T-helper 17 cell (primary cell): ENCODE measurements around the gene SNRPB2. TPM values are rescaled to one million over a fixed set of nuclear protein-coding genes. Genes with fewer than 3 reads are reported as not detected.

Source experiments
- ATAC-seq: fragments of 150-1000 bp; cut with Tn5 transposase; 2 replicates; pipeline ENCODE4 v1.10.0; 2021; ENCODE audit warnings: mild to moderate bottlenecking, moderate library complexity
- DNase-seq, 3 donors: peaks; one replicate each; pipeline versions ENCODE4 v3.0.0 to v3.0.0-alpha.2; 2020 to 2021
- H3K9me3 ChIP-seq: one replicate; pipeline ENCODE4 v1.7.0; 2013; ENCODE audit warnings: low read length, mild to moderate bottlenecking; ENCODE audit not compliant: control insufficient read depth, poor library complexity, severe bottlenecking
- H3K27ac Mint-ChIP-seq: one replicate; pipeline ENCODE4 v1.8.0; 2022; ENCODE audit warnings: mild to moderate bottlenecking, moderate library complexity, mixed read lengths
- H3K27me3 Mint-ChIP-seq: one replicate; pipeline ENCODE4 v1.8.0; 2022; ENCODE audit warnings: mixed read lengths
- H3K36me3 Mint-ChIP-seq: one replicate; pipeline ENCODE4 v1.8.0; 2022; ENCODE audit warnings: low read depth, mixed read lengths
- H3K4me1 Mint-ChIP-seq: one replicate; pipeline ENCODE4 v1.8.0; 2022; ENCODE audit warnings: mild to moderate bottlenecking, mixed read lengths
- H3K4me3 Mint-ChIP-seq: one replicate; pipeline ENCODE4 v1.8.0; 2022; ENCODE audit warnings: mild to moderate bottlenecking, moderate library complexity, mixed read lengths
- total RNA-seq, 4 donors: library from RNA in 2 of 4; stranded (reverse) in 2 of 4; gene quantifications; one replicate each; pipeline ENCODE4 v1.2.3 and lab custom pipeline; 2022 to 2026

The SNRPB2 gene
- total RNA-seq, 2 donors from 2014 or later: 44.5 to 45.3 TPM

DNA sequence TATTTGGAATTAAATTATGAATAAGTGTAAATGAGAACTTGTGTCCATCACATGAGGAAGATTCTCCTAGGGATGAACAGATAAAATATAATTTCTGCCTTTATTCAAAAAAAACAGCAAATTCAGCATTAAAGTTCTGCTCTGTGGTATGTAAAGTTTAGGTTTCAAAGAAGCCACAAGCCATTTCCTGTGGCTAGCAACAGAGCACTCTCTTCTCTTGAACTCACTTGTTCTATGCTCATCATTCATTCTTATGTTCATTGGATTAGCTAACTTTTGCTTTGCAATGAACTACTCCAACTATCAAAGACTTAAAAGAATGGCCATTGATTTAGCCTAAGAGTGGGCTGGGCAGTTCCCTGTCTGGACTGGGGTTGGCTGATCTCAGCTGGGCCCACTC is 20.8 kb upstream of the SNRPB2 start:
- Mint-ChIP-seq H3K4me1 (peaks cover 18% of the 10 kb centered on the region), H3K27me3 (peaks cover 7% of the 10 kb centered on the region), H3K36me3 (no peaks in the 10 kb centered on the region)

GRCh38 chr20:16710781-16711180 is 19.0 kb upstream of the SNRPB2 start:
- Mint-ChIP-seq H3K27ac (no peak overlapping the region), H3K36me3 (no peaks in the 10 kb centered on the region), H3K4me1 (peaks cover 18% of the 10 kb centered on the region), H3K27me3 (peaks cover 24% of the 10 kb centered on the region), H3K4me3 (no peak overlapping the region)
- no peak for DNase-seq
- no peak for ATAC-seq
- H3K9me3 ChIP-seq: no peaks in the 10 kb centered on the region

More for the DNA sequence above, 20.8 kb upstream of the SNRPB2 start:
- Mint-ChIP-seq H3K4me3 (no peak overlapping the region), H3K27ac (peak overlapping the region; percentile 78)
- no peaks in the 10 kb centered on the region for H3K9me3 ChIP-seq
- DNase-seq: no peak
- peak; percentile 87 for ATAC-seq

- ATAC-seq: no peak
- H3K4me1 Mint-ChIP-seq: peaks cover 18% of the 10 kb centered on the region
- H3K36me3 Mint-ChIP-seq: no peaks in the 10 kb centered on the region
- no peak for DNase-seq
- H3K27ac Mint-ChIP-seq: no peak overlapping the region
- no peaks in the 10 kb centered on the region for H3K9me3 ChIP-seq
- peaks cover 34% of the 10 kb centered on the region for H3K27me3 Mint-ChIP-seq
- H3K4me3 Mint-ChIP-seq: no peak overlapping the region
These were observed 18.1 kb upstream of the SNRPB2 start for GRCh38 chr20:16711661-16712258.

DNA sequence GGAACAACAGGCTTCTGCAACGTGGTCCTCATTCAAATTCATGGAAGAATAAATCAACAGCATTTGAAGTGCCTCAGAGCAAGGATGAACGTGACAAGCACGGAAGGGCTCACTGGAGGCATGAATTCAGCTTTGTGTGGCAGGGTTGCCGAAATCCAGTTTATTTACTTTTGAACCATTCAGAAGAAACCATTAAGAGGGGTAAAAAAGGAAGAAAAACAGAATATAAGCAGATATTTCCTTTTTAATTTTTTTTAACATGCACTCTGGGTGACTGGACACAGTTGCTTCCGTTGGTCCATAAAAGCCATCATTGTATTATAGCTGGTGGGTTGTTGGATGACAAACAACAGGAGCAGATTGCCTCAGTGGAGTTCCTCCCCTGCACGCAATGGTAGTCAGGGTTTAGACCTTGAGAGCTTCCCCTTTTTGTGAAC is 17.3 kb upstream of the SNRPB2 start:
- peaks cover 18% of the 10 kb centered on the region for H3K4me1 Mint-ChIP-seq
- H3K9me3 ChIP-seq: no peaks in the 10 kb centered on the region
- H3K27ac Mint-ChIP-seq: no peak overlapping the region
- no peaks in the 10 kb centered on the region for H3K36me3 Mint-ChIP-seq
- H3K4me3 Mint-ChIP-seq: no peak overlapping the region
- peaks cover 39% of the 10 kb centered on the region for H3K27me3 Mint-ChIP-seq
- ATAC-seq (no peak), DNase-seq (no peak)

GRCh38 chr20:16713066-16713465 is 16.8 kb upstream of the SNRPB2 start:
- no peak overlapping the region for H3K4me3 Mint-ChIP-seq
- no peak overlapping the region for H3K27ac Mint-ChIP-seq

DNA sequence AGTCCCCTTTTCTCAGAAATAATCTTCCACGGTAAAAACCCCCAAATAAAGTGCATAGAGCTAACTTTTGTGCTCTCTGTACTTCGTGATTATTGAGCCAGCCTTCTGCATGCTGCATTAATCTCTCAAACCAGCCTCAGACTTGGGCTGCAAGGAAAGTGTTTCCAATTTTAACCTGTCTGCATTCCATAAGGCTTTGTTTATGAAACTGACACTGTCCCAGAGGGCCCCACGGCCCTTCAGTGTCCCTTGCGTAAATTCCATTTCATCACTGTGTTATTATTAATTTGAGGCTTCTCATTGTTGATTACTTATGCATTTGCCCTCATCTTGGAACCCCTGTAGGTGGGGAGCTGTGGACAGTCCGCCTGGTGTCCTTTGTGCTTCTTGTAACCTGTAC is 15.6 kb upstream of the SNRPB2 start:
- Mint-ChIP-seq H3K4me3 (no peak overlapping the region), H3K27me3 (peaks cover 54% of the 10 kb centered on the region), H3K27ac (no peak overlapping the region), H3K36me3 (no peaks in the 10 kb centered on the region), H3K4me1 (peaks cover 5% of the 10 kb centered on the region)
- no peak for ATAC-seq
- DNase-seq: no peak
- H3K9me3 ChIP-seq: no peaks in the 10 kb centered on the region

More at GRCh38 chr20:16713066-16713465, 16.8 kb upstream of the SNRPB2 start:
- peaks cover 16% of the 10 kb centered on the region for H3K4me1 Mint-ChIP-seq
- H3K36me3 Mint-ChIP-seq: no peaks in the 10 kb centered on the region
- DNase-seq (no peak), ATAC-seq (no peak)
- peaks cover 43% of the 10 kb centered on the region for H3K27me3 Mint-ChIP-seq
- H3K9me3 ChIP-seq: no peaks in the 10 kb centered on the region

DNA sequence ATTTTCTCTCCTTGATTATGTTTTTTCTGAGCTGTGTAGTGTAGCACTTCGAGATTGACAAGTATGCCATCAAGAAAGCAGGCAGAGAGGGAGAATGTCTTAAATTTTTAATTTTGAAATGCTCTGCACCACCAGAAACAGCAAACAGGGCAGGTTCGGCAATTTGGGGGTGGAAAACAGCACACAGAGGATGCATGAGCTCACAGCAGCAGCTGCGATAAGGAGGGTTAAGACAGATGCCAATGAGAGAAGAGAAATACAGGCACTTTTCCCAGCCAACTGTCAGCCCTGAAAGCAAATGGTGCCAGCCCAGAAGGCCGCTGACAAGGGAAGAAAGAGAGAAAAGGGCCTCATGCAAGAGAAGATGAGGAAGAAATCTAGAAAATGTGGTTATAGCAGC is 15.1 kb upstream of the SNRPB2 start:
- peaks cover 54% of the 10 kb centered on the region for H3K27me3 Mint-ChIP-seq

DNA sequence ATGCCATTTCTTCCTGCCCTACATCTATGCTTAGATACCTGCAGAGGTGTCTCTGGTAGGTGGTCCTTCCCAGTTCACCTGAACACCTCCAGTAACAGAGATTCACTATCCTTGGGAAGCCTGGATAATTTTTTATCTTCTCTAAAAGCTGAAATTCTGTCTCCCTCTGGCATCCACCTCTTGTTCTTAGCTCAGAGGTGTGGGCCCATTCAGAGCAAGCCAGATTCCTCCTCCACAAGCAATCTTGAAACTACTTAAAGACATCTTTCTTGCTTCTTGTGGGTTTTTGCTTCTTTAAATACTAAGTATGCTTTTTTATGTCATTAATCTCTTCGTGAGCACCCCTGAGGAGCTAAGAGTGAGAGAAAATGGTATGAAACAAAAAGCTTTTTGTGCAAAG is 10.4 kb upstream of the SNRPB2 start:
- no peak overlapping the region for H3K27ac Mint-ChIP-seq
- H3K36me3 Mint-ChIP-seq: no peaks in the 10 kb centered on the region
- no peak for DNase-seq
- no peak for ATAC-seq
- peaks cover 69% of the 10 kb centered on the region for H3K27me3 Mint-ChIP-seq
- no peak overlapping the region for H3K4me3 Mint-ChIP-seq
- no peaks in the 10 kb centered on the region for H3K4me1 Mint-ChIP-seq
- H3K9me3 ChIP-seq: no peaks in the 10 kb centered on the region

More for the DNA sequence above, 15.1 kb upstream of the SNRPB2 start:
- Mint-ChIP-seq H3K36me3 (no peaks in the 10 kb centered on the region), H3K4me1 (peaks cover 2% of the 10 kb centered on the region), H3K27ac (no peak overlapping the region), H3K4me3 (no peak overlapping the region)
- no peak for ATAC-seq
- no peak for DNase-seq
- H3K9me3 ChIP-seq: no peaks in the 10 kb centered on the region

- H3K27me3 Mint-ChIP-seq: peaks cover 22% of the 10 kb centered on the region
- DNase-seq (no peak), ATAC-seq (no peak)
- peak overlapping the region; percentile 96 for H3K27ac Mint-ChIP-seq
- H3K36me3 Mint-ChIP-seq: peaks cover 4% of the 10 kb centered on the region
- H3K4me3 Mint-ChIP-seq: peak overlapping the region; percentile 94
- H3K9me3 ChIP-seq: peaks cover 2% of the 10 kb centered on the region
- H3K4me1 Mint-ChIP-seq: peaks cover 36% of the 10 kb centered on the region
These were observed 746 bp upstream of the SNRPB2 start for GRCh38 chr20:16729080-16729479.

DNA sequence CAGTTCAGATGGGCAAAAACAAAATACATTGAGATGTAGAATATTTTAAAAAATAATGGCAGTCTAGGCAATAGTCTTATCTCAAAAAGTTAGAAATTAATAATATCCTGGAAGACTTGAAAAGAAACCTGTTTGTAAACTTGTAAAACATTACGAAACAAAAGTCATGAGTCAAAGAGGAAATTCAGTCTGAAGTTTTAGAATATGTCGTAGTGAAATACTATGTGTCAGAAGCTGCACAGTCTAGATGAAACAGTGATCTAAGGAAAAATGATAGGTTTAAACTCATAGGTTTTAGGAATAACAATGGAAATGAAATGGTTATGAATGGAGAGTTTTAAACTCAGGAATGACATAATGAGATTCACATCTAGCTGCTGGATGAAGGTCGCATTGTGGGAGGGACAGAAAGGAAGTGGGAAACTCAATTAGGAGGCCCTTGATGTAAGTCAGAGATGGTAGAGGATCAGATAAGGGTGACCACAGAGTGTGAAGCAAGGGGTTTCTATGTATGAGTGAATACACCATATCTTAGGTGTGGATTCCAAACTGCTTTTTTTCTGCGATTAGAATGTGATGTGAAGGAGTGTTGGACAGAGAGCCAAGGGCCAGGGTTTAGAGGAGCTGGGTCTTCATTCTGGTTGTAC is 2.8 kb downstream of the SNRPB2 start:
- Mint-ChIP-seq H3K27me3 (peaks cover 5% of the 10 kb centered on the region), H3K4me3 (peak overlapping the region; percentile 50), H3K4me1 (peaks cover 42% of the 10 kb centered on the region), H3K27ac (peak overlapping the region; percentile 93), H3K36me3 (peaks cover 8% of the 10 kb centered on the region)
- DNase-seq: no peak
- ATAC-seq: peak; percentile 39
- no peaks in the 10 kb centered on the region for H3K9me3 ChIP-seq

DNA sequence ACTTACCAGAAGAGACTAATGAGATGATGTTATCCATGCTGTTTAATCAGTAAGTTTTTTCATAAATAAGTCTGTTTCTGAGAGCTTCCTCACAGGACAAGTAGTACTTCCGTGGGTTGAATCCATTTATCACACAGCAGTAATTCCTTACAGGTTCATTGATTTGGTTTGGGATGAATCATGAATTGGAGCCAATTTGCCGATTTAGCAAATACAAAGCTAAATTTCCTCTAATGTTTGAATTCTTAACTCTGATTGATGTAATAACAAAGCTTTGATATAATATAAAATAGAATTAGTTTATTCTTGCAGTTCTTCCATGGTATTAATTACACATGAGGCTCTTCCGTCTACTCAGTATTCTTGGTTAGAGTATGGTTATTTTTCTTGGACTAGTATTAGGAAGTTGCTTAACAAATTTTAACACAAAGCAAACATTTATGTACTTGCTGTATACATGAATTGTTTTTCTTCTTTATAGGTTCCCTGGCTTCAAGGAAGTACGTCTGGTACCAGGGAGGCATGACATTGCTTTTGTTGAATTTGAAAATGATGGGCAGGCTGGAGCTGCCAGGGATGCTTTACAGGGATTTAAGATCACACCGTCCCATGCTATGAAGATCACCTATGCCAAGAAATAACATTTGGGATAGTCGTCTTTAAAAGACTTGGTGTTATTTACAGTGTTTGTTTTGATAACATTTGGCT is 10.7 kb downstream of the SNRPB2 start:
- ATAC-seq (no peak), DNase-seq (no peak)
- H3K9me3 ChIP-seq: no peaks in the 10 kb centered on the region
- Mint-ChIP-seq H3K27me3 (peaks cover 5% of the 10 kb centered on the region), H3K27ac (no peak overlapping the region), H3K4me3 (no peak overlapping the region), H3K36me3 (peaks cover 12% of the 10 kb centered on the region), H3K4me1 (peaks cover 4% of the 10 kb centered on the region)

DNA sequence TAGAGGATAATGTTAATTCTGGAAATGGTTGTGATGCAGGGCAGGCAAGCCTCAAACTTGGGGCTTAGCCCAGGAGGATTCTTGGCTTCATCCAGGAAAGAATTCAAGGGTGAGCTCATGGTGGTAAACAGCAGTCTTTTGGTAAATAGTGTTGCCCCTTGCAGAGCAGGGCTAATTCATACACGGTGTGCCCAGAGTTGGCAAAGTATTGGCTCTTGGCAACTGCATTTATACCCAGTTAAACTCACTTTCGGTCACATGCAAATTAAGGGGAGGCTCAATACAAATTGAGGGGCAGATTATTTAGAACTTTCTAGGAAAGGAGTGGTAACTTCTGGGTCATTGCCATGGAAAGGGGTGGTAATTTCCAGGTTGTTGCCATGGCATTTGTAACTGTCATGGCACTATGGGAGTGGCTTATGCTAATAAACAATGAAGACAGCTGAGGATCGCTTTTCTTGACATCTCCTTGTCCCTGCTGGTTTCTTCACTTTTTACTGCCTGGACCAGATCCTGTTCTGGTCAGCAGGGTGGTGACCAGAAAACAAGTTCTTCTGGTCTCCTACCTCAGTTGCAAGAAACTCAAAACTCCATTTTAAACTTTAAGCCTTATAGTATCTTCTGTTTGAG is 14.5 kb downstream of the SNRPB2 start:
- no peak for ATAC-seq

DNA sequence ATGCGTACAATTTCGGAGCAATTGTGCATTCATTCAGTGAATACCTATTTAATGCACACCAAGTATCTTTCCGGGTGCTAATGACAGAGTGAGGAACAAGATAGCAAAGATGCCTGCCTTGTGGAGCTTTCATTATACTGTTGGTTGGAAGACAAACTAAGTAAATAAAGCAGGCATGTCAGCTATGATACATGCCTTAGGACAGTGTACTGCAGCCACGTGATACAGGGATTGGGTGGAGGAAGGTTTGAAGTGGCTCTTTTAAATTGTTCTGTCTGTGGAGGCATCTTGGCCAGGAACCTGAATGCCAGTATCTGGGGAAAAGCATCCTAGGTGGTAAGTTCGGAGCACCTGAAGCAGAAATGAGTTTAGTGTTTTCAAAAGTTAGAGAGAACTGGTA is 15.4 kb downstream of the SNRPB2 start:
- Mint-ChIP-seq H3K4me1 (peaks cover 4% of the 10 kb centered on the region), H3K36me3 (peaks cover 4% of the 10 kb centered on the region), H3K4me3 (no peak overlapping the region), H3K27ac (no peak overlapping the region), H3K27me3 (peaks cover 12% of the 10 kb centered on the region)
- no peak for ATAC-seq
- DNase-seq: no peak
- no peaks in the 10 kb centered on the region for H3K9me3 ChIP-seq

More for the DNA sequence above, 14.5 kb downstream of the SNRPB2 start:
- H3K9me3 ChIP-seq: no peaks in the 10 kb centered on the region
- Mint-ChIP-seq H3K4me1 (peaks cover 2% of the 10 kb centered on the region), H3K27me3 (peaks cover 12% of the 10 kb centered on the region), H3K36me3 (peaks cover 5% of the 10 kb centered on the region), H3K27ac (no peak overlapping the region), H3K4me3 (no peak overlapping the region)
- no peak for DNase-seq
